ENCODE measurements around the gene CCNG2.

CCNG2 gene

GRCh38 chr4:77122656-77123055 is 34.4 kb upstream of the CCNG2 start:
- H3K27ac ChIP-seq, result no peak overlapping the region
- TF ChIP-seq ZFX (IDR thresholded peaks at IDR 0.05; ENCODE audit: borderline replicate concordance) (no peak), CTCF (IDR thresholded peaks at IDR 0.05) (no peak)

GRCh38 chr4:77123411-77123810 is 33.6 kb upstream of the CCNG2 start:
- TF ChIP-seq ZFX (IDR thresholded peaks at IDR 0.05; ENCODE audit: borderline replicate concordance) (no peak), CTCF (IDR thresholded peaks at IDR 0.05) (no peak)

GRCh38 chr4:77124576-77124975 is 32.4 kb upstream of the CCNG2 start:
- H3K27ac ChIP-seq, result no peak overlapping the region
- no peak for TF ChIP-seq ZFX (IDR thresholded peaks at IDR 0.05; ENCODE audit: borderline replicate concordance)
- no peak for TF ChIP-seq CTCF (IDR thresholded peaks at IDR 0.05)

More at GRCh38 chr4:77123411-77123810, 33.6 kb upstream of the CCNG2 start:
- H3K27ac ChIP-seq, result no peak overlapping the region

GRCh38 chr4:77125961-77126360 is 31.0 kb upstream of the CCNG2 start:
- H3K27ac ChIP-seq, result no peak overlapping the region
- TF ChIP-seq ZFX (IDR thresholded peaks at IDR 0.05; ENCODE audit: borderline replicate concordance), result no peak

- no peak overlapping the region for H3K27ac ChIP-seq
Measured at GRCh38 chr4:77126809-77127208, 30.2 kb upstream of the CCNG2 start.

GRCh38 chr4:77127215-77127614 is 29.8 kb upstream of the CCNG2 start:
- TF ChIP-seq CTCF (IDR thresholded peaks at IDR 0.05) (no peak), ZFX (IDR thresholded peaks at IDR 0.05; ENCODE audit: borderline replicate concordance) (no peak)
- no peak overlapping the region for H3K27ac ChIP-seq

More at GRCh38 chr4:77126809-77127208, 30.2 kb upstream of the CCNG2 start:
- TF ChIP-seq ZFX (IDR thresholded peaks at IDR 0.05; ENCODE audit: borderline replicate concordance) (no peak), CTCF (IDR thresholded peaks at IDR 0.05) (no peak)

- no peak overlapping the region for H3K27ac ChIP-seq
- no peak for TF ChIP-seq ZFX (IDR thresholded peaks at IDR 0.05; ENCODE audit: borderline replicate concordance)
- no peak for TF ChIP-seq CTCF (IDR thresholded peaks at IDR 0.05)
Measured at GRCh38 chr4:77127837-77128621, 29.0 kb upstream of the CCNG2 start.

Measured in 22Rv1 (cell line).